ENCODE measurements around the gene CCND3. TPM values are rescaled to one million over a fixed set of nuclear protein-coding genes. Genes with fewer than 3 reads are reported as not detected.

CCND3 gene
- total RNA-seq, 1 donor from 2014 or later, result 476 TPM

DNA sequence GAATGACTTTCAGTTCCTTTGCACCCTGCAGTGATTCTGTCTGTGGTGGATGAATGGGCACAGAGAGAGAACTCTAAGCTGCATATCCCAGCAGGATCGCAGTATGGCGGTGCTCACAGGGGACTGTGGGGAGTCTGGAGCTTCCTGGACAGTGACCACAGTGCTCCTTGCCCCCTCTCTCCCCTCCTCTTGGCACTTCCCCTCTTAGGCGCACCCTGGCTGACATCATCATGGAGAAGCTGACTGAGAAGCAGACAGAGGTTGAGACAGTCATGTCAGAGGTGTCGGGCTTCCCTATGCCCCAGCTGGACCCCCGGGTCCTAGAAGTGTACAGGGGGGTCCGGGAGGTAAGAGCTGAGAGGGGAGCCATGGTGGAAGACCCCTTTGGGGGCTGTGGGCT lies 11.7 kb downstream of the CCND3 start:
- intact Hi-C loops (cut with micrococcal nuclease), result loop anchor here (10.0 kb wide), 1 partner anchor 635 kb away; the partner anchor contains the start of gene UBR2

DNA sequence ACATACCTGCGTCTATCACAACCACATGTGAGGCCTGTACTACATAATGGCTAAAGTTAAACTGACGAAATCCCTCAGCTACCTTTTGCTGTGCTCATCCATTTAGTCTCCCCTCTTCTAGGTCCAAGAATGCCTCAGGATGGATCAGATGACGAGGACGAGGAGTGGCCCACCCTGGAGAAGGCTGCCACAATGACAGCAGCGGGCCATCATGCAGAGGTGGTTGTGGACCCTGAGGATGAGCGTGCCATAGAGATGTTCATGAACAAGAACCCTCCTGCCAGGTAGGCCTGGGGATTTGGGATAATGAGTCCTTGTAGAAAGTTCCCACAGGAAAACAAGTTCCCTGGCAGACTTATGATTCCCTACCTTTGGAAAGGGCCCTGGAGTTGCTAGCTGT lies 14.4 kb downstream of the CCND3 start:
- intact Hi-C loops (cut with micrococcal nuclease), result no loop called here

DNA sequence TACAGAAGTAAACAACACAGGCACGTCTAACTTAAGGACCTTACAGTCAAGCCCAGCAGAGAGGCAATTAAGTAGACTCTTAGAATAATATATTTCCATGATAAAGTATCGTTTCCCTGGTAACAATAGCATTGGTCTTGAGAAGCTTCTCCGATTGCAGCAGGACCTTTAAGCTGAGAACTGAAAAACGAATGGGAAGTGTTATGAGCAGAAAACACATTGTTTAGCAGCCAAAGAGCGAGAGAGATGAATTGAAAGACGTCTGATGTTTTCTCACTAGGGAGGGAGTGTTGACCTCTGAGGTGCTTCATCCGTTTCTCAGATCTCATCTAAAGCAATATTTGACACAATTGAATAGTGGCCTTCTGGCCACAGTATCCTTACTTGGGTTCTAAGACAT lies 19.5 kb downstream of the CCND3 start:
- intact Hi-C loops (cut with micrococcal nuclease), result no loop called here

DNA sequence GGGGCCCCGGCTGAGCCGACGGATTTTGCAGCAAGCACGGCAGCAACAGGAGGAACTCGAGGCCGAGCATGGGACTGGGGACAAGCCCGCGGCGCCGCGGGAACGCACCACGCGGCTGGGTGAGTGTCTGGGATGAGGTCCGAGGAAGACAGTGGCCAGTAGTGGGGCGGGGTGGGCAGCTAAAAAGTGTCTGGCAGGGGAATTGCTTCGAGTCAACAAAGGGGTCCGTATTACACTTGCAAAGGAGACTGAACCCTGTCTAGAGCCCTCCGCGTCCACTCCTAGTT lies 20.0 kb downstream of the CCND3 start:
- intact Hi-C loops (cut with micrococcal nuclease), result loop anchor here (1.0 kb wide), 7 partner anchors 15 to 296 kb away; partner anchors contain the start of genes CCND3, MRPS10, TOMM6 and USP49

DNA sequence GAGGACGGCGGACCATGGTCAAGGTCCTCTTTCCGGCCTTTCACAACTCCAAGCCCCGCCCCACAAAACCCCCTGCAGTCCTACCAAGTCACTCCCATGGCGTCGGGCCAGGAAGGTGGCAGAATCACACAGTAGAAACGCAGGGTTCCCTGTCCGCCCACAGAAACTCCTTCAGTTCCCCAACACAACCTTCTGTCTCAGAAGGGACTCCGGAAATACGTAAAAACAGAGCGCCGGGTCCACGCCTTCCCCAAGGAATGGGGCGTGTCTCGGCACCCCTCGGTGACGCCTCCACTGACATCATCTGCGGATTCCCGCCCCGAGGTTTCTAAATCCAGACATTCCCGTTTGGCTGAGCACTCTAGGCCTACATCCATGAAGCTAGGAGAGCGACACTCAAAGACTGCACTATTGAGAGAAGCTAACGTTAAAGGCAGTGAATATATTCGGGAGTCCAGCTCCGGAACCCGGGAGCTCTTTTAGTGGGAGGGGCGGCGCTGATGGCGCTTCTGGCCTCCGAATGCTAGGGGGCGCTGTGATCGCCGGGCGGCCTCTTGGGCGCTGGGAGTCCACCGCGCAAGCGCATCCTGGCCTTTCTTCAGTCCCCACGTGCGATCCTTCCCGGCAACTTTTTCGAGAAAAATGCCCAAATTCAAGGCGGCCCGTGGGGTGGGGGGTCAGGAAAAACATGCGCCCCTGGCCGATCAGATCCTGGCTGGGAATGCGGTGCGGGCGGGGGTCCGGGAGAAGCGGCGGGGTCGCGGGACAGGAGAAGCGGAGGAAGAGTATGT lies 20.5 kb downstream of the CCND3 start, which contains the start of the genes BYSL and MED20:
Gene BYSL (plus strand): TSS at position 579 of the 791 bp plus-strand sequence. CDS start 64 bp downstream, at position 643.
Gene MED20 (minus strand): TSS at position 219 of the 791 bp plus-strand sequence. CDS start 121 bp downstream, at position 98.
- intact Hi-C loops (cut with micrococcal nuclease), result loop anchor here (1.0 kb wide), 7 partner anchors 15 to 296 kb away; partner anchors contain the start of genes CCND3, MRPS10, TOMM6 and USP49

DNA sequence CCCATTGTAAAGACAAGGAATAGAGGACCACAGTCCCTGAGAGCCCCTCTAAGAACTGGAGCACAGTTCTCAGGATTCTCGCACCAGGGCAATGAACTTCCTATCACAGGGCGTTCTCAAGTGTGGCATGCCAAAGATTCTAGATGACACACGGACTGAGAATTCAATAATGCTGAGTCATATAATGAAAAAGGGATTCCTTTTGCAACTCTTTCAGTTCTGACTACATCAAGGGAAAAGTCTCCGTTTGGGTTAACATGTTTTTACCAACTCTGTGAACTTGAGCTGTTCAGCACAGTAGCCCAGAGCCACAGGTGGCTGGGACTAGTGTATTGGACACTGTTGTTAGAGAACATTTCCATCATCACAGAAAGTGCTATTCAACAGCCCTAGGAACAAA lies 24.1 kb downstream of the CCND3 start:
- intact Hi-C loops (cut with micrococcal nuclease), result no loop called here

DNA sequence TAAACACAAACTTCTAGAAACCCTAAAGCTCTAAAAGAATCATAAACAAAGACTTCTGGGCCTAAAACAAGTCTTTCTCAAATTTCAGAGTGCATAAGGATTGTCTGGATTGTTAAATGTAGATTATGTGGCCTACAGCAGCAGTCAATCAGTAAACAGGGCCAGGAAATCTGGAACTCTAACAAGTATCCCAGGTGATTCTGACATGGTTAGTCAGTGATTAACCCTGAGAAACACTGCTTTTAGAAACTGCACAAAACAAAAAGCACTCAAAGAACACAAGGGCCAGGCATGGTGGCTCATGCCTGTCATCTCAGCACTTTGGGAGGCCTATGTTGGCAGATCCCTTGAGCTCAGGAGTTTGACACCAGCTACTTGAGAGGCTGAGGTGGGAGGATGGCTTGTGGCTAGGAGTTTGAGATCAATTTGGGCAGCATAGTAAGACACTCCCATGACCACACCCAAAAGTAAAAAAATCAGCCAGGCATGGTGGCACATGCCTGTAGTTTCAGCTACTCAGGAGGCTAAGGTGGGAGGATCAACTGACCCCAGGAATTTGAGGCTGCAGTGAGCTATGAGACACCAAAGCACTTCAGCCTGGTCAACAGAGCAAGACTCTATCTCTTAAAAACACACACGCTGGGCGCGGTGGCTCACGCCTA lies 26.6 kb downstream of the CCND3 start:
- intact Hi-C loops (cut with micrococcal nuclease), result no loop called here

DNA sequence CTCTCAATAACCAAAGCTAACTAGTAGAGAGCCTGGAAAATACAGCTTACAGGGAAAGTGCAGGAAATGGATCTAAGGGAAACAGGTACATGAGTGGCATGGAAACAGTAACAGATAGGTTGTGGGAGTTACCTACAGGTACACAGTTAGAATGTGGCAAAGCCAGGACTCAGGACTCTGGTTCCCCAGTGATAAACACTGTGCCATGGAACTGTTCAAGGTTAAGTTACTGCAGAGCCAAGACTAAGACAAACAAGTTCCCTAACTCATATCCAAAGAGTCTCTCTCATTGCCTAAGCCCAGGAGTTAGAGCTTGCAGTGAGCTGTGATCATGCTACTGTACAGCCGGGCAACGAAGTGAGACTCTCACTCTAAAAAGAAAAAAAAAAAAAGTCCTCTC lies 27.3 kb downstream of the CCND3 start:
- intact Hi-C loops (cut with micrococcal nuclease), result no loop called here

DNA sequence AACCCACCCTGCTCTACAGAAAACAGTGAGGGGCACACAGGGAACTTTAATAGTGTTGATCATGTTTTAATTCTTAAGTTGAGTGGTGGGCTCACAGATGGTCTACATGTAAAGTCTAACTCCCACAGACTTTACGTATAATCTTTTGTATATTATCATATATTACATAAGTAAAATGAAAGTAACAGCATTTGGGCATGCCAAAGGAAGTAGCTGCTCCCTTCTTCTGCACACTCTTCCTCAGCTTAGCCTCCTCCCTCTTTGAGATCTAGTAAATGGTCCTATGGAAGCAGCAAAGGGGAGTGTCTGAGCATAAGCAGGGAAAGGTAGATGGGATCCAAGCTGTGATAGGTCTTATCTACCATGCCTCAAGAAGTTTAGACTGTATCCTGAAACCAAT lies 31.9 kb downstream of the CCND3 start:
- intact Hi-C loops (cut with micrococcal nuclease), result no loop called here

DNA sequence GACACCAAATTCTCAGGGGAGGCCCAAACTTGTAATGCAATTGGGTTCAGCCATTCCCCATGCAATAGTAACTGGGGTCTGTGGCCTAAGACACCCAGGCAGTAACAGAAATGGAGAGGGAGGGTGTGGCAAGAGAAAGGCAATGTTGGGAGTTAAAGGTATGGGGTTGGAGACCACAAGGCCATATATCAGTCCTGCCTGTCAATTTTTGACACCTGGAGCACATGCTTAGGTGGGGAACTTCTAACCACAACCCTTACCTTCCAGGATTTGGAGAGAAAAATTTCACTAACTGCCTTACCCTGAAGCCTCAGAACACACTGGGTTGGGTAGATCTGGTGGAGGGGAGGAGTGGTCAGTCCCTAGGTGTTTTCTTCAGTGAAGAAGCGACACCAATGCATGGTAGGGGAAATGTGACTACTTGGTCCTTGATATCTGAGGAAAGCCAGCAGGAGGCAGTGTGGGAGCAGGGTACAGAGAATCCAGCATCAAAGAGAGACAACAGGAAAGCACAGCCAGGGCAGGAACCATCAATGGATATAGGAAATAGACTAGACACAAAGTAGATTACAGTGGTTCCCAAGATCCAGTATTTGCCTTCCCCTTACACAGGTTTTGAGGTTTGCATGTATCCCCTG lies 39.6 kb downstream of the CCND3 start:
- intact Hi-C loops (cut with micrococcal nuclease), result loop anchor here (1.0 kb wide), 1 partner anchor 142 kb away; no protein-coding TSS in a partner anchor

DNA sequence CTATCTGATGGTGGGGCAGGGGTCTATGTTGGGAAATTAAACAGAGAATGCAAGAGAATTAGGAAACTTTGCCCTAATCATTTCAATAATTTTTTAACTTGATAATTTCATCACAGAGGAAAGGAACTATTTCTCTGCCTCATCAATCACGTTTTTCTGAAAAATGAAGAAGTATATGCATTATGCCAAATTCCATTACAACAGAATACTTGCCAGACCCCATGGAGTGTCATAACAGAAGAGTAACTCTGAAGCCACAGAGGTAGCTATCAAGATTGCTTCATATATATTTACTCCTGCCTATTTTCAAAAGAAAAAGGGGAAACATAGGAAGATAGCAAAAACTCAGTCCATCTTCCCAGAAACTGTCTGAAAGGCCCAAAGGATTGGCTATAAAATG lies 40.7 kb downstream of the CCND3 start:
- intact Hi-C loops (cut with micrococcal nuclease), result no loop called here

DNA sequence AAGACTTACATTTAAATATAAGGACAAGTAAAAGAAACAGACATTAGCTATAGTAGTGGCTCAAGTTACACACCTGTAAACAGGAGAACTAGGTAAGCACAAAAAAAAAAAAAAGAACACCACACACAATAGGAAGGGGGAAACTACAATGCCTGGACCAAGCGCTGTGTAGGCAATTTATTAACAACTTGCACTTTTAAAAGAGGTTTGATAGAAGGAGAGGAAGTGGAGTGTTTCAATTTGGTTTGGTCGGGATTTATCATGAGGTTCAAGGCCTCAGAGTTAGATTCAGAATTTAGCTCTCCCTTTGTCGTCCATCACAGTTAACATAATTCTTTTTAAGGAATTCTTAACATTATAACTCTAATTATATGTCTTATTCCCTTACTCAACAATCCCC lies 45.3 kb downstream of the CCND3 start:
- intact Hi-C loops (cut with micrococcal nuclease), result no loop called here

DNA sequence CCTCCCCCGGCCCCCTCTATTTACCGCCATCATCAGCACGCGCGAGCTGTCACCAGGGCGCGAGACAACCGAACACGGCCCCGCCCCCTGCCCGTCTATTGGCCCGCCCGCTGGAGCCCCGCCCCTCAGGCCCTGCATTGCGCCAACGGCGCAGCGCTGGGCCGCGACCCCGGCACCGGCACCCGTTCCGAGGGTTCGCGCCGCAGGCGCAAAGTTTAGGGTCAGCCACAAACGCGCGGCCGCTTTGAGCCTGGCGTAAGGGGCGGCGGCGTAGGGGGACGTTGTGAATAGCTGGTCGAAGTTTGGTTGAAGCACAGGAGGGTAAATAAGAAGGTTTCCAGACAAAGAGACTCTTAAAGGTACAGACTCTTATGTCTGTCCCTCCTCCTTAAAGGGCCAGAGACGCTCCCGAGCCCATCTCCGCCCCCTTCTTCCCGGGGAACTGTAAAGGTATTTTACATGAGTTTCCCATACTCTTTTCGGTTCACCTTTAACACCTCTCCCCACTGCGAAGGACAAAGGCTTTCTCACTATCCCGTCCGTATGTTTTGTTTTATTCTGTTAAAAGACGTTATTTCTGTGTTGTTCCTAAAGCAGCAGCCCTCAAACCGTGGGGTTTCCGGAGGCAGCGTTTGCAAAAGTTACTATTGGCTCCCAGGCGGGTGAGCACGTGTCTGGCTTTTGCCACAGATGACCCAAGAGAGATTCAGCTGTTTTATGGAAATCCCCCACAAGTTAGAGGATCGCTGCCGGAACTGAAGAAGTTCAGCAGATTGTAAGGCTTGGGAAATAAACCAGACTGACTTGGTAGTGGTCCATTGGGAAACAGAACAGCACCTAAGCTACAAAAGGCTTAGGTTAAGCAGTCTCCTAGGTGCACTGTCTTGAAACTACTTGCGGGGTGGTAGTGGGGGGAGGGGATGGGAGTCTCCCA lies 46.0 kb downstream of the CCND3 start, which contains the start of gene USP49:
Gene USP49 (minus strand): TSS at position 76 of the 934 bp plus-strand sequence. CDS start 88,392 bp downstream, outside the sequence.
- intact Hi-C loops (cut with micrococcal nuclease), result loop anchor here (1.0 to 2.0 kb wide), 6 partner anchors 26 to 161 kb away; partner anchors contain the start of genes BYSL, MED20, TFEB and TOMM6

DNA sequence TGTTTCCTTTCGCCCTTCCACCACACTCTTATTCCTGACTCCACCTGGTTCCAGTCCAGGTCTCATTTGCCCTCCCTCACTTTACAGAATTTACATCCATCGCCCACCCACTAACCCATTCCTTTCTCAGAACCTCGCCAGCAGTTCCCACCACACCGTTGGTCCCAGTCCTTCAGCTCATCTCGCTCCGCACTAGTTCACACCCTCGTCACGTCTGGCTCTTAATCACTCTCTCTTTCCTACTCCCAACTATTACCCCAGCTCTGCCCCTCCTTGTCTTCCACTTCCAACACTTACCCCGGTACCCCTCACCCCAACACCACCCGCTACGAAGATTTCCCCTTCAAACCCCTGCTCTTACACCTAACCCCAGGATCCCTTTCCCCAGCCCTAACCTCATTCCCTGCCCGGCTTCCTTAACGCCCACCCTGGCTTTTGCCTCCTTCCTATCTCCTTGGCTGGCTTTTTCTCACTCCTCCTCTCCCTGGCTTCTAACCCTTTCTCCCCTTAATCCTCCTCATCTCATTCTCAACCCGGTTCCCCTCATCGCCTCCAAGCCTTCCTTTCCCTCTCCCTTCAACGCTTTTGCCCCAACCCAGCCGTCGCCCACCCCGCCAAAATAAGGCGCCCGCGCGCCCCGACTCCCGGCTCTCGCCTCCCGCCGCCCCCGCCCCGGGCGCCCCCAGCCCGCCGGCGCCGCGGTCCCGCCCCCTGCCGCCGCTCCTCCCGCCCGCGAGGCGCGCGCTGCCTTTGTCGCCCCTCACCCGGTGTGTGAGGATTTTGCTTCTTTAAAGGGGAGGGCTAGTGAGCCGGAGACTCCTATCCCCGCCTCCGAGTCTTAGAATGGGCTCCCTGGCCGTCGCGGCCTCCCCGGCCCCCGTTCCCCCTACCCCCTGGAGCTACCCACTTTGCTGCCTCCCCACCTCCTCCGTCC lies 47.0 kb downstream of the CCND3 start:
- intact Hi-C loops (cut with micrococcal nuclease), result loop anchor here (1.0 to 5.0 kb wide), 7 partner anchors 27 to 160 kb away; partner anchors contain the start of genes BYSL, MED20, TFEB and TOMM6

DNA sequence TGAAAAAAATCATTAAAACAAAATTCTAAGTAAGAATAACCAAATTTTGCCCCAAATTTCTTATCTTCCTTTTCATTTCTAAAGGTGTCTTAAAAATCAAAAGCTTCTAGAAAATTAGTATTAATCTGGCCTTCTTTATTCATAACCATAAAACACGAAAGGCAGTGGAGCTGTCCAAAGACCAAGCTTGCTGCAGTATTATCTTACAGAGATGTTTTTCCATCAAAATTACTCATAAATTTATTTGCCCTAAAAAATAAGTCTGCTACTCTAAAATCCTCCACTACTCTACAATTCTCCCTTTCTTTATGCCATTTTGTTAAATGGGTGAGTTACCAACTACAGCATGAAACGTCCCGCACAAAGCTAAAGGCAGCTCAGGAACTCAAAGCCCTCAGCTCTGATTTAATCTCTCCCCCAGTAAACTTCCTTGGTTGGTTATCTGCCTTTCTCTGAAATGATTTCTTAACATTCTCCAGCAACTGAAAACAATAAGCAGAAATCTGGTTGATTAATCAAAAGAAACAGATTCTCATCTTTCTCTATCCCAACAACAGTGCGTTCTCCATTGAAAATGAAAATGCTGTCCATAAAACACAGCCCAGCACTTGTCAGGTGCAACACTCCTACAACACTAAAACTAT lies 48.6 kb downstream of the CCND3 start:
- intact Hi-C loops (cut with micrococcal nuclease), result loop anchor here (5.0 kb wide), 1 partner anchor 46 kb away; no protein-coding TSS in a partner anchor

DNA sequence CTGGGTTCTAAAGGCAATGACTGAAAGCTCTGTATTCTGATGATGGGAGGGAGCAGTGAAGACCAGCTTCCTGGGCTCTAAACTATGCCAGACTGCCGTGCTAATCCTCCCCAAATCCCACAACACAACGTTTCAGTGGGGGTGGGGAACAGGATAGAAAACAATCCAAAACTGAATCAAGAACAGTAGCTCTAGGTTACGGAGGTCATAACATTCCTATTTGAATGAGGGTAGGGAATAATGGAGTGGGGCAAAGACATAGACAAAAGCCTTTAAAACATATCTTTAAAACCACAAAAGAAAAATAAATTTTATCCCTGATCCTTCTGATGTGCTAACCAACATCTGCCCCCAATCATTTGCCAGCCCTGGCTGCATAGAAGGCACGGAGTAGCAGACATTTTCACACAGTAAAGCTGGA lies 54.3 kb downstream of the CCND3 start:
- intact Hi-C loops (cut with micrococcal nuclease), result no loop called here

DNA sequence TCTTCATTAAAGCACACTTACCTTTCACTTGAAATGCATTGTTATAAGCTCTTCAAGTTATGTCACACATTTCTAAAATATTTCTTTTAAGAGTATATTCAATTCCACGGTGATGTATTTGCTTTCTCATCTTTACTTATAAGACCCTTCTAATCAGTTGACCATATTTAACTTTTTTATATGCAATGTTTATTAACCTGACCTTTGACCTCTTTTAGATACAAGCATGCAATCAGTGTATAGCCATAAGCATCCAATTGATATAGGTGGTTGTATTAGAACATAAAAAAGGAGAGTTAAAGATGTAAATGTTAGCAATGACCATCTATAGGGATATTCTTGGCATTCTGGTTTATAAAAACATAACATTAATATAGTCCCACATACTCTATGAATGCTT lies 55.7 kb downstream of the CCND3 start:
- intact Hi-C loops (cut with micrococcal nuclease), result no loop called here

DNA sequence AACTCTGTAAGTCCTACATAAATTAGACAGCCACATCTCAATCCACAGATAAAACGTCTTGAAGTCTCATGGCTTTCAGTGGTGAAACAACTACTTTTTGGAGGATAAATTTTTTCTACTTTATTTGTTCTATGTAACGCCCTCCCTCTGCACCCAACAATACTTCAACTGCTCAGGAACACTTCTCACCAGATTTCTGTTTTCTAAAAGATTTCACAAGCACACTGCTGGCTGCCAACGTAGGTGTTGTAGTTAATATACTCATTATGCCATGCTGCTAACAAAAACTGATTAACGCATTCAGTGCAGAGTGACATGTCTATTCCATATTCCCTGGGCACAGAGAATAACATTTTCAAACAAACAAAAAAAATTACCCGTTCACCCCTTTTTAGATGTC lies 56.7 kb downstream of the CCND3 start:
- intact Hi-C loops (cut with micrococcal nuclease), result no loop called here

Measured in T-helper 2 cell treated with Interferon-gamma antibody and Interleukin-4, amounts not matched to agents 100 ng/mL and 5 ng/mL, for 36 hours (primary cell).